A549 (cell line): Measurements from ENCODE around the gene POR.

ENCODE experiments used
- CBX2 ChIP-seq: fragments of 200-600 bp; sonication (generic); IDR thresholded peaks from 2 replicates; pipeline ENCODE4 v1.6.1; 2016; ENCODE audit warnings: low read depth, mild to moderate bottlenecking, borderline replicate concordance
- EP300 ChIP-seq, 2 experiments: fragments of >200 bp; sonication (Bioruptor Twin); formaldehyde crosslinking; IDR thresholded peaks; 2 replicates in 1 of 2; 3 replicates in 1 of 2; pipeline ENCODE4 v1.6.1; 2016 to 2017
- GATA3 ChIP-seq: IDR thresholded peaks from 2 replicates; pipeline ENCODE4 v1.6.1; 2012; ENCODE audit warnings: borderline replicate concordance
- JUNB ChIP-seq: fragments of >200 bp; sonication (Bioruptor Twin); formaldehyde crosslinking; IDR thresholded peaks from 2 replicates; pipeline ENCODE4 v1.6.1; 2016
- MAFK ChIP-seq: fragments of 450-650 bp; IDR thresholded peaks from 2 replicates; pipeline ENCODE4 v1.6.1; 2014; ENCODE audit not compliant: partially characterized antibody
- POLR2A ChIP-seq: IDR thresholded peaks from 2 replicates; pipeline ENCODE4 v1.6.1; 2012; ENCODE audit warnings: mild to moderate bottlenecking, low read length
- RAD21 ChIP-seq, 2 experiments: fragments of >200 bp in 1 of 2; sonication (Bioruptor Twin) in 1 of 2; formaldehyde crosslinking in 1 of 2; IDR thresholded peaks in 1 of 2; conservative IDR thresholded peaks in 1 of 2; 2 replicates in 1 of 2; 3 replicates in 1 of 2; pipeline ENCODE4 v1.6.1; 2012 to 2018; ENCODE audit warnings: inconsistent platforms in 1 of 2
- SMC3 ChIP-seq: fragments of >200 bp; sonication (Bioruptor Twin); formaldehyde crosslinking; IDR thresholded peaks from 3 replicates; pipeline ENCODE4 v1.6.1; 2018; ENCODE audit warnings: inconsistent platforms
- TF ChIP-seq, protein P1 (sequence below): fragments of >200 bp; sonication (Bioruptor Twin); formaldehyde crosslinking; IDR thresholded peaks from 3 replicates; pipeline ENCODE4 v1.5.1; 2016
- TF ChIP-seq, protein P2 (sequence below): fragments of 150-350 bp; IDR thresholded peaks from 2 replicates; pipeline ENCODE4 v1.6.1; 2014; ENCODE audit warnings: low read depth, mild to moderate bottlenecking, low read length

DNA sequence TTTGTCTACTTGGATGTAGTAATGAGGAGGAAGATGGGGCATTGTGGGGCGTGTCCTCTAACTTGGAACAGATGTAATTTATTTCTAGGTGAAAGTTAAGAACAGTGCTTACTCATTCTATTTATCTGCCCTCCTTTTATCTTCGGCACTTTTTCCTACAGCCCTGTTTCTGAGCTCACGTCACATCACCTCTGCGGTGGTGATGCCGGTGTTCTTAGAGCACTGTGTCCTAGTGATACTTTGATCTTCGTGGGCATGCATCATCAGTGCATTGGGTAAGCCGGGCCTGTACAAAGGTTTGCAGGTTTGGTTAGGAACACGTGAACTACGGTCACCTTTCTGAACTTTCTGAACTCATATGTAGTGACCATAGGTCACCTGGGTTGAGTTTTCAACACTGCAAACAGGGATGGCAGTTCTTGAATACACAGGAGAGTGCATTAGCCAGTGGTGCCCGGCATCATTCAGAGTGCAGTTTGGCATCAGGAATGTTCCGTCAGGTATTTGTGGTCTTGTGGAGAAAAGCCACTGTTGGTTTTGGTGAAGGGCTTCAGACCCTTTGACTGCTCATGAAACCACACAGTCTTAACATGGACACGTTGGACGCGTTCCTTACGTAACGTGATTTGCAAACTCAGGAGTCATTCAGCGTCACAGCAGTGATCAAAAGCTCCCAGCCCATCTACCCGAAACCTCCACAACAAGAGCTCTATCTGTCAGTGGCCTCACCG, 5.6 kb downstream of the POR start:
- TF ChIP-seq SMC3 (no peak), RAD21 (conservative IDR thresholded peaks at IDR 0.05 in 1 of 2, IDR thresholded peaks at IDR 0.05 in 1 of 2) (no peak), CBX2 (no peak), EP300 (IDR thresholded peaks at IDR 0.05) (no peak), GATA3 (no peak), JUNB (no peak), POLR2A (no peak), MAFK (no peak)
- TF ChIP-seq, protein P1, sequence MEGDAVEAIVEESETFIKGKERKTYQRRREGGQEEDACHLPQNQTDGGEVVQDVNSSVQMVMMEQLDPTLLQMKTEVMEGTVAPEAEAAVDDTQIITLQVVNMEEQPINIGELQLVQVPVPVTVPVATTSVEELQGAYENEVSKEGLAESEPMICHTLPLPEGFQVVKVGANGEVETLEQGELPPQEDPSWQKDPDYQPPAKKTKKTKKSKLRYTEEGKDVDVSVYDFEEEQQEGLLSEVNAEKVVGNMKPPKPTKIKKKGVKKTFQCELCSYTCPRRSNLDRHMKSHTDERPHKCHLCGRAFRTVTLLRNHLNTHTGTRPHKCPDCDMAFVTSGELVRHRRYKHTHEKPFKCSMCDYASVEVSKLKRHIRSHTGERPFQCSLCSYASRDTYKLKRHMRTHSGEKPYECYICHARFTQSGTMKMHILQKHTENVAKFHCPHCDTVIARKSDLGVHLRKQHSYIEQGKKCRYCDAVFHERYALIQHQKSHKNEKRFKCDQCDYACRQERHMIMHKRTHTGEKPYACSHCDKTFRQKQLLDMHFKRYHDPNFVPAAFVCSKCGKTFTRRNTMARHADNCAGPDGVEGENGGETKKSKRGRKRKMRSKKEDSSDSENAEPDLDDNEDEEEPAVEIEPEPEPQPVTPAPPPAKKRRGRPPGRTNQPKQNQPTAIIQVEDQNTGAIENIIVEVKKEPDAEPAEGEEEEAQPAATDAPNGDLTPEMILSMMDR, result no peak
- TF ChIP-seq, protein P2, sequence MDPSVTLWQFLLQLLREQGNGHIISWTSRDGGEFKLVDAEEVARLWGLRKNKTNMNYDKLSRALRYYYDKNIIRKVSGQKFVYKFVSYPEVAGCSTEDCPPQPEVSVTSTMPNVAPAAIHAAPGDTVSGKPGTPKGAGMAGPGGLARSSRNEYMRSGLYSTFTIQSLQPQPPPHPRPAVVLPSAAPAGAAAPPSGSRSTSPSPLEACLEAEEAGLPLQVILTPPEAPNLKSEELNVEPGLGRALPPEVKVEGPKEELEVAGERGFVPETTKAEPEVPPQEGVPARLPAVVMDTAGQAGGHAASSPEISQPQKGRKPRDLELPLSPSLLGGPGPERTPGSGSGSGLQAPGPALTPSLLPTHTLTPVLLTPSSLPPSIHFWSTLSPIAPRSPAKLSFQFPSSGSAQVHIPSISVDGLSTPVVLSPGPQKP, result no peak
